PC-9 (cell line): ENCODE results near the gene ARSD. TPM values are rescaled to one million over a fixed set of nuclear protein-coding genes. Genes with fewer than 3 reads are reported as not detected.
A peak's percentile ranks its signal among the peaks of the same experiment; 100 is the strongest.
"Not testable (repeated sequence)": the region's sequence is repeated elsewhere in the genome, so short reads cannot be mapped to it uniquely, and the experiment has no call there.

Source experiments
- BruUV-seq: library from RNA; stranded (reverse); fragments of 400-500 nt; replicated peaks from 2 replicates; lab custom pipeline; 2021; lab: Mats Ljungman, UMichigan
- CTCF ChIA-PET: fragments of 300-600 bp; sonication (Branson Sonifier 250); formaldehyde crosslinking; loops from one replicate; lab custom pipeline; 2022; ENCODE audit warnings: antibody characterized with exemption; lab: Charles Lee
- POLR2A ChIA-PET: fragments of 300-600 bp; sonication (Branson Sonifier 250); formaldehyde crosslinking; loops from one replicate; lab custom pipeline; 2022; ENCODE audit warnings: antibody characterized with exemption; ENCODE audit not compliant: unreplicated experiment; lab: Charles Lee
- DNase-seq, 2 experiments: peaks; one replicate each; pipeline versions ENCODE4 v3.0.0 to v3.0.0-alpha.2; 2015 to 2022; ENCODE audit warnings: mixed read lengths in 1 of 2
- H2AFZ ChIP-seq: fragments of 200-600 bp; sonication (generic); 2 replicates; pipeline ENCODE4 v1.8.1; 2017; ENCODE audit warnings: antibody characterized with exemption
- H3F3A ChIP-seq: fragments of 200-600 bp; sonication (generic); 2 replicates; pipeline ENCODE4 v1.8.1; 2017; ENCODE audit warnings: antibody characterized with exemption, mild to moderate bottlenecking, low read depth; ENCODE audit not compliant: insufficient read depth
- H3K27ac ChIP-seq: fragments of 200-600 bp; sonication (generic); 2 replicates; pipeline ENCODE4 v1.6.1; 2016; ENCODE audit warnings: mixed run types
- H3K27me3 ChIP-seq: fragments of 200-600 bp; sonication (generic); 2 replicates; pipeline ENCODE4 v1.6.1; 2016; ENCODE audit warnings: low read depth, mixed run types; ENCODE audit not compliant: insufficient read depth
- H3K36me3 ChIP-seq: fragments of 200-600 bp; sonication (generic); 2 replicates; pipeline ENCODE4 v1.6.1; 2016; ENCODE audit warnings: low read depth, mixed run types
- H3K4me1 ChIP-seq: fragments of 200-600 bp; sonication (generic); replicated peaks from 2 replicates; pipeline ENCODE4 v1.6.1; 2016; ENCODE audit warnings: mixed run types; ENCODE audit not compliant: insufficient read depth
- H3K4me2 ChIP-seq: fragments of 200-600 bp; sonication (generic); 2 replicates; pipeline ENCODE4 v1.6.1; 2017; ENCODE audit warnings: mixed run types
- H3K4me3 ChIP-seq: fragments of 200-600 bp; sonication (generic); 2 replicates; pipeline ENCODE4 v1.6.1; 2016; ENCODE audit warnings: mixed run types
- H3K79me2 ChIP-seq: fragments of 200-600 bp; sonication (generic); 2 replicates; pipeline ENCODE4 v1.6.1; 2017; ENCODE audit warnings: low read depth, mixed run types
- H3K9me2 ChIP-seq: fragments of 200-600 bp; sonication (generic); 2 replicates; pipeline ENCODE4 v1.8.1; 2017; ENCODE audit warnings: mild to moderate bottlenecking; ENCODE audit not compliant: insufficient read depth
- H3K9me3 ChIP-seq: fragments of 200-600 bp; sonication (generic); 2 replicates; pipeline ENCODE4 v1.8.1; 2016; ENCODE audit warnings: low read depth; ENCODE audit not compliant: insufficient read depth
- H4K20me1 ChIP-seq: fragments of 200-600 bp; sonication (generic); 2 replicates; pipeline ENCODE4 v1.8.1; 2017; ENCODE audit not compliant: insufficient read depth
- EZH2 ChIP-seq: fragments of 200-600 bp; sonication (generic); IDR thresholded peaks from 2 replicates; pipeline ENCODE4 v1.8.0; 2017; ENCODE audit warnings: antibody characterized with exemption, low read depth
- intact Hi-C: fragments of 100-400 bp; cut with micrococcal nuclease; formaldehyde crosslinking; loops from one replicate; pipeline ENCODE4 v1.10.0; 2022; ENCODE audit not compliant: unreplicated experiment
- total RNA-seq: library from RNA; stranded (reverse); gene quantifications from 2 replicates; pipeline ENCODE4 v1.2.3, GENCODE V29; 2021
- TF ChIP-seq, protein P1 (sequence below): fragments of 200-600 bp; sonication (generic); conservative IDR thresholded peaks from 2 replicates; pipeline ENCODE4 v1.6.1; 2017; ENCODE audit warnings: mixed run types, antibody characterized with exemption, mild to moderate bottlenecking, moderate library complexity

Gene ARSD
- total RNA-seq, 1 experiment from 2014 or later = 15.5 TPM

DNA sequence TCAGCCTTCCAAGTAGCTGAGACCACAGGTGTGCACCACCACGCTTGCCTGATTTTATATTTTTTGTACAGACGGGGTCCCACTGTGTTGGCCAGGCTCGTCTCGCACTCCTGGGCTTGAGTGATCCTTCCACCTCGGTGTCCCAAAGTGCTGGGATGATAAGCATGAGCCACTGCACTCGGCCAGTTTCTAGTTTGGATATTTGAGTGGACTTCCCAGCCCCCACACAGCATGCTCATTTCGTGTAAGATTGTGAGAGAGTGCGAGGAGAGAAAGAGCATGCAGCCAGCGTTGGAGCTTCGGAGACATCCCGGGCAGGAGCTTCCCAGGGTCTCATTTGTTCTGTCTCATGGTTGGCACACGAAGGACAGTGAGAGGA lies 31.8 kb downstream of the ARSD start:
- Histone ChIP-seq H3K4me3 (peak overlapping the region; percentile 46), H2AFZ (peak overlapping the region; percentile 78; the same call in 1 of the 2 replicates)
- CTCF ChIA-PET = no interaction called here

DNA sequence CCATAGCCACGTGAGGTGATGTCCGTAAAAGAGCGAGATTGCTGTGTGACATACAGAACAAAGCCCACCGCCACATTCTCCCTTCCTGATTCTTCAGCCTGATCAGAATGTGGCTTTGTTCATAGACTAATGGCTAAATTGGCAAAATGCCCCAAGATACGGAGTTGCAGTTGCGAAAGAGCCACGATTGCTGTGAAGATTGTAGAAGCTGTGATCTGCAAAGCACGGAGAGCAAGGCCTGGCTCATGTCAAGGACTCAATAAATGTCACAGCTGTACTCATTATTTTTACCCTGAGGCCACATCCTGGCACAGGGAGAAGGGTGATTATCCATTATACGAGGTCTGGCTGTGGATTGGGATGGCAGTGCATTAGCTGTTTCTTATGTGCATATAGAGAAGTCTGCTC lies 34.2 kb downstream of the ARSD start:
- Histone ChIP-seq H3K4me3 (no peak overlapping the region), H3K36me3 (no peaks in the 10 kb centered on the region), H3K4me2 (peak overlapping the region; percentile 51), H3K79me2 (no peaks in the 10 kb centered on the region), H4K20me1 (no peaks in the 10 kb centered on the region), H3F3A (peaks cover 18% of the 10 kb centered on the region; the same call in 1 of the 2 replicates), H3K27me3 (no peaks in the 10 kb centered on the region), H3K27ac (no peak overlapping the region), H2AFZ (no peak overlapping the region), H3K9me2 (no peaks in the 10 kb centered on the region), H3K9me3 (no peaks in the 10 kb centered on the region), H3K4me1 (peaks cover 44% of the 10 kb centered on the region)
- no TSS peak for BruUV-seq
- CTCF ChIA-PET = no interaction called here
- intact Hi-C loops = no loop called here
- TF ChIP-seq, protein P1, sequence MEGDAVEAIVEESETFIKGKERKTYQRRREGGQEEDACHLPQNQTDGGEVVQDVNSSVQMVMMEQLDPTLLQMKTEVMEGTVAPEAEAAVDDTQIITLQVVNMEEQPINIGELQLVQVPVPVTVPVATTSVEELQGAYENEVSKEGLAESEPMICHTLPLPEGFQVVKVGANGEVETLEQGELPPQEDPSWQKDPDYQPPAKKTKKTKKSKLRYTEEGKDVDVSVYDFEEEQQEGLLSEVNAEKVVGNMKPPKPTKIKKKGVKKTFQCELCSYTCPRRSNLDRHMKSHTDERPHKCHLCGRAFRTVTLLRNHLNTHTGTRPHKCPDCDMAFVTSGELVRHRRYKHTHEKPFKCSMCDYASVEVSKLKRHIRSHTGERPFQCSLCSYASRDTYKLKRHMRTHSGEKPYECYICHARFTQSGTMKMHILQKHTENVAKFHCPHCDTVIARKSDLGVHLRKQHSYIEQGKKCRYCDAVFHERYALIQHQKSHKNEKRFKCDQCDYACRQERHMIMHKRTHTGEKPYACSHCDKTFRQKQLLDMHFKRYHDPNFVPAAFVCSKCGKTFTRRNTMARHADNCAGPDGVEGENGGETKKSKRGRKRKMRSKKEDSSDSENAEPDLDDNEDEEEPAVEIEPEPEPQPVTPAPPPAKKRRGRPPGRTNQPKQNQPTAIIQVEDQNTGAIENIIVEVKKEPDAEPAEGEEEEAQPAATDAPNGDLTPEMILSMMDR = no peak
- no peak for TF ChIP-seq EZH2
- POLR2A ChIA-PET = no interaction called here
- peak; percentile 17 to 84 for DNase-seq

More for the DNA sequence above, 31.8 kb downstream of the ARSD start:
- no peaks in the 10 kb centered on the region for H3K9me3 ChIP-seq
- H3K9me2 ChIP-seq = no peaks in the 10 kb centered on the region
- no peaks in the 10 kb centered on the region for H3K27me3 ChIP-seq
- no peaks in the 10 kb centered on the region for H3K36me3 ChIP-seq
- POLR2A ChIA-PET = no interaction called here
- H3K4me2 ChIP-seq = peak overlapping the region; percentile 94
- no peaks in the 10 kb centered on the region for H3K79me2 ChIP-seq
- H4K20me1 ChIP-seq = no peaks in the 10 kb centered on the region
- peaks cover 18% of the 10 kb centered on the region; the same call in 1 of the 2 replicates for H3F3A ChIP-seq
- intact Hi-C loops = no loop called here
- H3K27ac ChIP-seq = peak overlapping the region; percentile 79; the same call in 1 of the 2 replicates
- TF ChIP-seq, protein P1 = no peak
- no peak for TF ChIP-seq EZH2
- no peak for DNase-seq
- peaks cover 44% of the 10 kb centered on the region for H3K4me1 ChIP-seq
- no TSS peak for BruUV-seq

DNA sequence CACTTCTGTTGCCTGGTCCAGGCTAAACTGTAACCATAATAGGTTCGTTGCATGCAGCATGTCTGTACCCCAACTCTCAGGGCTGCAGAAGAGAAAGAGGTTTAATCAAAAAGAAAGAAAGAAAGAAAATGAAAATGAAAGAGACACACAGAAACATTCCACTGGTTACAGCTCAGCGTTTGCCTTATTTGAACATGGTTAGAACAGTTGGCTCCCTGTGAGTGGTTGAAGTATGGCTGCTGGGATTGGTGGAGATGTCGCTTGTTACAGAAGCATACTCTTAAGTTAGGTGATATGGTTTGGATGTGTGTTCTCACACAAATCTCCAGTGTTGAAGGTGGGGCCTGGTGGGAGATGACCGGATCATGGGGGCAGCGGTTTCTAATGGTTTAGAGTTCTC lies 36.3 kb downstream of the ARSD start:
- H3K27me3 ChIP-seq = no peaks in the 10 kb centered on the region
- intact Hi-C loops = no loop called here
- CTCF ChIA-PET = no interaction called here

DNA sequence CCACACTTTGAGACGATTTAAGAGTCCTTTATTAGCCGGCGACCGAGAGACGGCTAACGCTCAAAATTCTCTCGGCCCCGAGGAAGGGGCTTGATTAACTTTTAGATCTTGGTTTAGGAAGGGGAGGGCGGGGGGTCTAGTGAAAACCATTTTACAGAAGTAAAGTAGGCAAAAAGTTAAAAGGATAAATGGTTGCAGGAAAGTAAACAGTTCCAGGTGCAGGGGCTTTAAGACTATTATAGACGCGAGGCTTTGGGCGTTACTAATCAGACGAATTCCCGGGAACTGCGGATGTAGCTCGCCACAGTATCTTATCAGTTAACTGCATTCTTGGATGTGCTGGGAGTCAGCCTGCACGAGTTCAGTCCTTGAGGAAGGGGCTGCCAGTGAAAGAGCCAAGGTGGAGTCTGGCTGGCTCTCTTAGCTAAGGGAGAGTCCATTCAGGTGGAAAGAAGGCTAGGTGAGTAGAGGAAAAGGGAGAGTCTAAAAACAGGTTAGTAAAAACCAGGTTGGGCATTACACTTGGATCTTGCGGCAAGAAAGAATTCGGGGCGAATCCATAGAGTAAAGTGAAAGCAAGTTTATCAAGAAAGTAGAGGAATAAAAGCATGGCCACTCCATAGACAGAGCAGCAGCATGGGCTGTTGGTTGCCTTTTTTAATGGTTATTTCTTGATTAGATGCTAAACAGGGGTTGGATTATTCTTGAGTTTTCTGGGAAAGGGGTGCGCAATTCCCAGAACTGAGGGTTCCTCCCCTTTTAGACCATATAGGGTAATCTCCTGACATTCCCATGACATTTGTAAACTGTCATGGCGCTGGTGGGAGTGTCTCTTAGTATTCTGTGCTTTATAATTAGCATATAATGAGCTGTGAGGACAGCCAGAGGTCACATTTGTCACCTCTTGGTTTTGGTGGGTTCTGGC lies 38.3 kb downstream of the ARSD start:
- intact Hi-C loops, H3K4me3 ChIP-seq, POLR2A ChIA-PET, H2AFZ ChIP-seq, H3K9me3 ChIP-seq, H4K20me1 ChIP-seq, H3K27ac ChIP-seq, H3F3A ChIP-seq, H3K36me3 ChIP-seq, H3K79me2 ChIP-seq, H3K27me3 ChIP-seq, H3K9me2 ChIP-seq, DNase-seq, H3K4me2 ChIP-seq, BruUV-seq: not testable (repeated sequence)
- CTCF ChIA-PET = interaction anchor here (0.6 kb wide), 1 partner anchor 15 kb away, joined by 4 read pairs; no protein-coding TSS in a partner anchor
- H3K4me1 ChIP-seq = peaks cover 14% of the 10 kb centered on the region

More for the DNA sequence above, 36.3 kb downstream of the ARSD start:
- Histone ChIP-seq H4K20me1 (no peaks in the 10 kb centered on the region), H3F3A (peaks cover 9% of the 10 kb centered on the region; the same call in 1 of the 2 replicates), H3K4me1 (peaks cover 27% of the 10 kb centered on the region), H3K4me2 (no peak overlapping the region), H3K9me3 (no peaks in the 10 kb centered on the region), H3K36me3 (no peaks in the 10 kb centered on the region), H2AFZ (no peak overlapping the region), H3K4me3 (no peak overlapping the region), H3K9me2 (no peaks in the 10 kb centered on the region), H3K27ac (no peak overlapping the region), H3K79me2 (no peaks in the 10 kb centered on the region)
- POLR2A ChIA-PET = no interaction called here
- no peak for TF ChIP-seq EZH2
- TF ChIP-seq, protein P1 = no peak
- BruUV-seq = no TSS peak
- DNase-seq = no peak
